Retinal pigment epithelial cell (primary cell): ENCODE measurements around the gene SLC30A4.

Experiments
- DNase-seq: peaks from one replicate; pipeline ENCODE4 v3.0.0-alpha.2; 2010; ENCODE audit warnings: low read depth
- H3K4me3 ChIP-seq: 2 replicates; pipeline ENCODE4 v1.5.1; 2011; ENCODE audit warnings: mild to moderate bottlenecking, low read length, control low read depth, moderate library complexity
- TF ChIP-seq, protein P1 (sequence below): conservative IDR thresholded peaks from 2 replicates; pipeline ENCODE4 v1.5.1; 2011; ENCODE audit warnings: low read depth, low read length, control low read depth, inconsistent platforms

The SLC30A4 gene

DNA sequence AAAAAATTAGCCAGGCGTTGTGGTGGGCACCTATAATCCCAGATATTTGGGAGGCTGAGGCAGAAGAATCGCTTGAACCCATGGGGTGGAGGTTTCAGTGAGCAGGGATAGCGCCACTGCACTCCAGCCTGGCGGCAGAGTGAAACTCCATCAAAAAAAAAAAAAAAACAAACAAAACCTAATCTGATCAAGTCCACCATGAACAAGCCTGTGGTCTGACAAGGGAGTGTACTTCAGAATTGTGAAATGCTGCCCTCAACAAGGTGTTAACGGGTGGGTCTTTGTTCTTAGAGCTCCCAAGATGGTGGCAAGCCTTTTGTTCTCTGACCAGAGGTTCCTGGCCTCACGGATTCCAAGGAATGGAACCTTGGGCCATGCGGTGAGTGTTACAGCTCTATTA lies 24.2 kb upstream of the SLC30A4 start:
- H3K4me3 ChIP-seq: no peak overlapping the region
- no peak for DNase-seq
- TF ChIP-seq, protein P1, sequence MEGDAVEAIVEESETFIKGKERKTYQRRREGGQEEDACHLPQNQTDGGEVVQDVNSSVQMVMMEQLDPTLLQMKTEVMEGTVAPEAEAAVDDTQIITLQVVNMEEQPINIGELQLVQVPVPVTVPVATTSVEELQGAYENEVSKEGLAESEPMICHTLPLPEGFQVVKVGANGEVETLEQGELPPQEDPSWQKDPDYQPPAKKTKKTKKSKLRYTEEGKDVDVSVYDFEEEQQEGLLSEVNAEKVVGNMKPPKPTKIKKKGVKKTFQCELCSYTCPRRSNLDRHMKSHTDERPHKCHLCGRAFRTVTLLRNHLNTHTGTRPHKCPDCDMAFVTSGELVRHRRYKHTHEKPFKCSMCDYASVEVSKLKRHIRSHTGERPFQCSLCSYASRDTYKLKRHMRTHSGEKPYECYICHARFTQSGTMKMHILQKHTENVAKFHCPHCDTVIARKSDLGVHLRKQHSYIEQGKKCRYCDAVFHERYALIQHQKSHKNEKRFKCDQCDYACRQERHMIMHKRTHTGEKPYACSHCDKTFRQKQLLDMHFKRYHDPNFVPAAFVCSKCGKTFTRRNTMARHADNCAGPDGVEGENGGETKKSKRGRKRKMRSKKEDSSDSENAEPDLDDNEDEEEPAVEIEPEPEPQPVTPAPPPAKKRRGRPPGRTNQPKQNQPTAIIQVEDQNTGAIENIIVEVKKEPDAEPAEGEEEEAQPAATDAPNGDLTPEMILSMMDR: no peak

DNA sequence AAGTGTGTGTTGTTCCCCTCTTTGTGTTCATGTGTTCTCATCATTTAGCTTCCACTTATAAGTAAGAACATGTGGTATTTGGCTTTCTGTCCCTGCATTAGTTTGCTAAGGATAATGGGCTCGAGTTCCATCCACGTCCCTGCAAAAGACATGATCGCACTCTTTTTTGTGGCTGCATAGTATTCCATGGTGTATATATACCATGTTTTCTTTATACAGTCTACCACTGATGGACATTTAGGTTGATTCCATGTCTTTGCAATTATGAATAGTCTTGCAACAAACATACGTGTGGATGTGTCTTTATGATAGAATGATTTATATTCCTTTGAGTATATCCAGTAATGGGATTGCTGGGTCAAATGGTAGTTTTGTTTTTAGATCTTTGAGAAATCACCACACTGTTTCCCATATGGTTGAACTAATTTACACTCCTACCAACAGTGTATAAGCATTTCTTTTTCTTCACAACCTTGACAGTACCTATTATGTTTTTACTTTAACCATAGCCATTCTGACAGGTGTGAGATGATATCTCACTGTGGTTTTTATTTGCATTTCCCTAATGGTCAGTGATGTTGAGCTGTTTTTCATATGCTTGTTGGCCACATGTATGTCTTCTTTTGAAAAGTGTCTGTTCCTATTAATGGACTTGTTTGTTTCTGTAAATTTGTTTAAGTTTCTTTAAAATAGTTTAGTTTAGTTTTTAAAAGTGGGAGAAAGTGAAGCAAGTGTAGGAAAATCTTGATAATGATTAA lies 21.9 kb upstream of the SLC30A4 start:
- TF ChIP-seq, protein P1: no peak
- no peak overlapping the region for H3K4me3 ChIP-seq
- DNase-seq: no peak

DNA sequence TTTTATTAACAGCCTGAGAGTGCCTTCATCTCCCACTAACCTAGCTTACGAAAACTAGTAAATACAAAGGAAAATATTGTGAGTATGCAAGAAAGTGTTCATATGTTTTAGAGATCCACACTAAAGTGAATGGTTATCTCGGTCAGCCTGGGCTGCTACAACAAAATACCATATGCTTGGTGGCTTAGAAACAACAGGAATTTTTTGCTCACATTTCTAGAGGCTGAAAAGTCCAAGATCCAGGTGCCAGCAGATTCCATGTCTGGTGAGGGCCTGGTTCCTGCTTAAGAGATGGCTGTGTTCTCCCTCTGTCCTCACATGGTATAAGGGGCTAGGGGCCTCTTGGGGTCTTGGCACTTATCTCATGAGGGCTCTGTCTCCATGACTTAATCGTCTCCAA lies 20.5 kb upstream of the SLC30A4 start:
- TF ChIP-seq, protein P1: no peak
- DNase-seq: no peak
- H3K4me3 ChIP-seq: no peak overlapping the region

DNA sequence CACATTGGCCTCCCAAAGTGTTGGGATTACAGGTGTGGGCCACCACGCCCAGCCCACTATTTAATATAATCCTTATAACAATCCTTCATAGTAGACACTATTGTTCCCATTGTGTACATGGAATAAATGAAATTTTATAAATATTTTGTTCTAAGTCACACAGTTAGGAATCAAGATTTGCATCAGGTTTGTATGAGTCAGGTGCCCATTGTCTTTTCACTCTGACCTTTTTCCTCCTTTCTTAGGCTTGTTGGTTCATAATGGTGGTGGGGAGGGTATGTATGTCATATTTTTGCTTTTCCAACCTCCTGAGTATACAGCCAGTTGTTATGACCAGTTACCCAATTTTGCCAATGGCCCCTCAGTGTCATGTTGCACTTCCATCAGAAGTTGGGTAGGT lies 18.0 kb upstream of the SLC30A4 start:
- TF ChIP-seq, protein P1: no peak
- no peak for DNase-seq

DNA sequence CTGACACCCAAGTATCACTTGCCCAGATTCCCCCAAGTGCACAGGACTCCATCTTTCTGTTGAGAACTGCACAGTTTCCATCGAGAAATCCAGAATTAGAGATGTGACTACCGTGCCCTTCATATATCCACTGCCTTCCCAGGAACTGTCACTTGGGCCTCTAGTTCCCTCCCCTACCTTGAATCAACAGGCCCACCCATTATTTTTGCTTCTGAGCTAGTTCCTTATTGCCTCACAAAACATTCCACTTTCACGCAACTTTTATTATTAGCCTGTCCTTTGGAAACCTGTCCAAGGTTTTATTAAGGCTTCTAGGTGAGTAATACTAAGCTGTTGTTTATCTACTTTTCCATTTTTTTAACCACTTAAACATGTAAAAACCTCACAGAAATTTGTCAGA lies 17.1 kb upstream of the SLC30A4 start:
- TF ChIP-seq, protein P1: no peak
- H3K4me3 ChIP-seq: no peak overlapping the region
- no peak for DNase-seq

More for the DNA sequence above, 18.0 kb upstream of the SLC30A4 start:
- no peak overlapping the region for H3K4me3 ChIP-seq

DNA sequence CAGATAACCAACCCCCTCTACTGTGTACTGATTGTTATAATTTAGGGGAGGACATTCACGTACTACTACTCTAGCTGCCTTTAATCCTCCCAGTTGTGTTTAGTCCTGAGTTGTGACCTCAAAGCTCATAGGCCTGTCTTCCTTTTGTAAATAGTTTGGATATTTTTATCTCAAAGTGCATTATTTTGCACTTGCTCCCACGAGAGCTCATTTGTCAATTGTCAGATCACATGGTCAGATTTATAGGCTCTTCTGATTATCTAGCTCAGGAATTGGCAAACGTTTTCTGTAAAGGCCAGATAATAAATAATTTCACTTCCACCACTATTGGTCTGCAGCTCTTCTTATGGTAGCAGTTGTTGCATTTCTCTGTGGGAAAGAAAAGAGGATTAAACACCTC lies 14.4 kb upstream of the SLC30A4 start:
- H3K4me3 ChIP-seq: no peak overlapping the region
- DNase-seq: no peak
- TF ChIP-seq, protein P1: no peak

DNA sequence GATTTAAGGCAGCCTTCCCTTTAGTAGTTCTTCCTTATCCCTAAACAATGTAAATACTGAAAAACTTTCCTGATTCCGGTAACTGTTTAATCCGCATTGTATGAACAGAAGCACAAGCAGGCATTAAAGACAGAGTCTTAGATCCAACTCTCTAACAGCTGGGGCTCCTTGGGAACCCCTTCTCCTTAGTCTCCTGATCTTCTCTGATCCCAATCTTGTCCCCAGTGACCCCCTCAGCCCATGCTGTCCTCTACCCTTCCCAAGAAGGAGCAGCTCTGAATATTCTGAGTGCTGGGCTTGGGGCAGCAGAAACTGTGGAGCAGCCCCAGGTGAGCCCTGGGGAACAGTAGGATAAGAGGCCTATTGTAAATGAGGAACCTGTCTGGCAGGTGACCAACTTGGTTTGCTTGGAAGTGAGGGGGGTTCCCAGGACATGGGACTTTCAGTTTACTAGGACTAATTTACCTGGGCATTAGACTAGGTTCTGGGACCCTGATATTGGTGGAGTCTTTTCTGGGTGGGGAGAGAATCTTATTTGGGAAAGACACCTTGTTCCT lies 13.0 kb upstream of the SLC30A4 start:
- TF ChIP-seq, protein P1: no peak
- DNase-seq: no peak
- no peak overlapping the region for H3K4me3 ChIP-seq
